B cell (primary cell): ENCODE data around the gene USP2. TPM values are rescaled to one million over a fixed set of nuclear protein-coding genes. Genes with fewer than 3 reads are reported as not detected.
A peak's percentile ranks its signal among the peaks of the same experiment; 100 is the strongest.

Experiments
- ATAC-seq: fragments of 200-7000 bp; cut with Tn5 transposase; one replicate; pipeline ENCODE4 v1.10.0; 2021; ENCODE audit warnings: low read depth, mild to moderate bottlenecking, moderate number of reproducible peaks, moderate library complexity
- CTCF ChIA-PET: fragments of 350-600 bp; sonication (Branson Sonifier 250); formaldehyde crosslinking; loops from one replicate; lab custom pipeline; 2021; ENCODE audit warnings: antibody characterized with exemption, inconsistent platforms; lab: Charles Lee
- POLR2A ChIA-PET: fragments of 350-600 bp; sonication (Branson Sonifier 250); formaldehyde crosslinking; loops from one replicate; lab custom pipeline; 2021; ENCODE audit warnings: antibody characterized with exemption; lab: Charles Lee
- DNase-seq: peaks from one replicate; pipeline ENCODE4 v3.0.0; 2013
- H2AFZ ChIP-seq: 2 replicates; pipeline ENCODE4 v1.6.1; 2012; ENCODE audit warnings: mild to moderate bottlenecking, low read depth, low read length; ENCODE audit not compliant: insufficient read depth, poor library complexity, severe bottlenecking
- H3K27ac ChIP-seq, 2 donors: 1 replicate in 1 of 2; 2 replicates in 1 of 2; pipeline ENCODE4 v1.5.1; 2012 to 2013; ENCODE audit warnings: low read length in 2 of 2, mild to moderate bottlenecking in 2 of 2, moderate library complexity in 1 of 2
- H3K27me3 ChIP-seq, 4 experiments: fragments of 200-600 bp in 1 of 4; sonication (generic) in 1 of 4; replicated peaks in 1 of 4; 1 replicate in 2 of 4; 2 replicates in 2 of 4; pipeline versions ENCODE4 v1.6.1 to v1.7.0; 2013 to 2016; ENCODE audit warnings: low read length in 3 of 4, mild to moderate bottlenecking in 2 of 4, mixed read lengths in 1 of 4, moderate library complexity in 1 of 4; ENCODE audit not compliant: insufficient read depth in 4 of 4, control insufficient read depth in 3 of 4; ENCODE audit errors: control extremely low read depth in 1 of 4
- H3K36me3 ChIP-seq, 2 experiments: replicated peaks in 1 of 2; 1 replicate in 1 of 2; 2 replicates in 1 of 2; pipeline versions ENCODE4 v1.6.1 to v1.7.1; 2013; ENCODE audit warnings: low read length in 1 of 2; ENCODE audit not compliant: insufficient read depth in 2 of 2, control insufficient read depth in 1 of 2; ENCODE audit errors: control extremely low read depth in 1 of 2, extremely low read depth in 1 of 2
- H3K4me1 ChIP-seq, 2 donors: fragments of 200-600 bp in 1 of 2; sonication (generic) in 1 of 2; 1 replicate in 1 of 2; 2 replicates in 1 of 2; pipeline versions ENCODE4 v1.5.1 to v1.6.1; 2013 to 2017; ENCODE audit warnings: low read length in 2 of 2; ENCODE audit not compliant: control insufficient read depth in 2 of 2, insufficient read depth in 2 of 2
- H3K4me2 ChIP-seq: replicated peaks from 2 replicates; pipeline ENCODE3; 2012; ENCODE audit warnings: mild to moderate bottlenecking, low read depth, low read length; ENCODE audit not compliant: poor library complexity, severe bottlenecking
- H3K4me3 ChIP-seq, 5 experiments: fragments of 200-600 bp in 1 of 5; sonication (generic) in 1 of 5; 1 replicate in 3 of 5; 2 replicates in 2 of 5; pipeline versions ENCODE4 v1.5.1 to v1.7.0; 2011 to 2016; ENCODE audit warnings: low read length in 4 of 5, mild to moderate bottlenecking in 4 of 5, low read depth in 2 of 5, control low read depth in 1 of 5, moderate library complexity in 1 of 5; ENCODE audit not compliant: insufficient read depth in 1 of 5; ENCODE audit errors: control extremely low read depth in 1 of 5, extremely low read depth in 1 of 5
- H3K79me2 ChIP-seq: fragments of 200-600 bp; sonication (generic); one replicate; pipeline ENCODE4 v1.6.0; 2016; ENCODE audit warnings: low read length; ENCODE audit not compliant: control insufficient read depth, insufficient read depth
- H3K9ac ChIP-seq: fragments of 200-600 bp; sonication (generic); 2 replicates; pipeline ENCODE4 v1.6.1; 2017; ENCODE audit warnings: mild to moderate bottlenecking, low read length, moderate library complexity
- H3K9me3 ChIP-seq, 3 donors: one replicate each; pipeline versions ENCODE4 v1.6.1 to v1.7.1; 2013; ENCODE audit warnings: low read length in 2 of 3; ENCODE audit not compliant: control insufficient read depth in 2 of 3, insufficient read depth in 1 of 3; ENCODE audit errors: control extremely low read depth in 1 of 3
- H4K20me1 ChIP-seq: 2 replicates; pipeline ENCODE4 v1.6.0; 2012; ENCODE audit warnings: mild to moderate bottlenecking, low read length; ENCODE audit not compliant: insufficient read depth, control insufficient read depth, poor library complexity, severe bottlenecking
- H3K27ac Mint-ChIP-seq: one replicate; pipeline ENCODE4 v1.8.0; 2021; ENCODE audit warnings: mixed read lengths
- H3K27me3 Mint-ChIP-seq: one replicate; pipeline ENCODE4 v1.8.0; 2021; ENCODE audit warnings: mixed read lengths
- H3K4me1 Mint-ChIP-seq: one replicate; pipeline ENCODE4 v1.8.0; 2021; ENCODE audit warnings: mixed read lengths
- H3K4me3 Mint-ChIP-seq: one replicate; pipeline ENCODE4 v1.8.0; 2021; ENCODE audit warnings: mixed read lengths
- H3K9me3 Mint-ChIP-seq: one replicate; pipeline ENCODE4 v1.8.0; 2022; ENCODE audit warnings: mixed read lengths; ENCODE audit not compliant: insufficient read depth
- EZH2 ChIP-seq: IDR thresholded peaks from 2 replicates; pipeline ENCODE4 v1.6.1; 2012; ENCODE audit warnings: borderline replicate concordance, low read depth, mild to moderate bottlenecking, moderate library complexity, low read length; ENCODE audit not compliant: insufficient read depth, poor library complexity, severe bottlenecking
- WGBS: methylation state at CpG from one replicate; pipeline ENCODE4 v1.1.5; 2013; ENCODE audit warnings: missing lambda C conversion rate; ENCODE audit not compliant: insufficient coverage; 5-methylcytosine and 5-hydroxymethylcytosine counted together
- intact Hi-C: fragments of 100-400 bp; cut with micrococcal nuclease; formaldehyde crosslinking; loops from one replicate; pipeline ENCODE4 v1.10.0; 2022
- polyA plus RNA-seq: library from polyadenylated mRNA; depleted of rRNA; stranded (reverse); fragments of >200 nt; gene quantifications from 2 replicates; pipeline ENCODE4 v1.2.3, GENCODE V29; 2012
- total RNA-seq, 2 donors: library from RNA; stranded (reverse); fragments of 120-200 nt in 1 of 2; gene quantifications; 1 replicate in 1 of 2; 2 replicates in 1 of 2; pipeline versions ENCODE4 v1.2.3 to v1.2.4, GENCODE V29; 2013 to 2022
- TF ChIP-seq, protein P1 (sequence below): fragments of 200-600 bp; IDR thresholded peaks from one replicate; pipeline ENCODE4 v1.8.0; 2022; ENCODE audit warnings: antibody characterized with exemption, mild to moderate bottlenecking

The USP2 gene
- total and polyA plus RNA-seq, 2 donors (not counting 1 experiment from before 2014, with no cell fraction given) = 0.09 TPM; not detected in 1

DNA sequence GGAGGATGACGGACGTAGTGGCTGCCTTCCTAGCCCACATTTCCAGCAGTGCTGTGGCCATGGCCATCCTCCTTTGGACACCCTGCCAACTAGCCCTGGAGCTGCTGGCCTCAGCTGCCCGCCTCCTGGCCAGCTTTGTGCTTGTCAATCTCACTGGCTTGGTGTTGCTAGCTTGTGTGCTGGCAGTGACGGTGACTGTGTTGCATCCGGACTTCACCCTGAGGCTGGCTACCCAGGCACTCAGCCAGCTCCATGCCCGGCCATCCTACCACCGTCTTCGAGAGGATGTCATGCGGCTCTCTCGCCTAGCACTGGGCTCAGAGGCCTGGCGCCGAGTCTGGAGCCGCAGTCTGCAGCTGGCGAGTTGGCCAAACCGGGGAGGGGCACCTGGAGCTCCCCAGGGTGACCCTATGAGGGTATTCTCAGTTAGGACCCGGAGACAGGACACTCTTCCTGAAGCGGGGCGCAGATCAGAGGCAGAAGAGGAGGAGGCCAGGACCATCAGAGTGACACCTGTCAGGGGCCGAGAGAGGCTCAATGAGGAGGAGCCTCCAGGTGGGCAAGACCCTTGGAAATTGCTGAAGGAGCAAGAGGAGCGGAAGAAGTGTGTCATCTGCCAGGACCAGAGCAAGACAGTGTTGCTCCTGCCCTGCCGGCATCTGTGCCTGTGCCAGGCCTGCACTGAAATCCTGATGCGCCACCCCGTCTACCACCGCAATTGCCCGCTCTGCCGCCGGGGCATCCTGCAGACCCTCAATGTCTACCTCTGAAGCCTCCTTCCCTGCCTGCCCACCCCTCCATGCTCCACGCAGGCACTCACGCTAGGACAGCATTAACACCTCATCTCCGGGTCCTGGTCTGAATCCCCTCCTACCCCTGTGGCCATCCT, 45.6 kb downstream of the USP2 start:
- Histone ChIP-seq H3K79me2 (peaks cover 14% of the 10 kb centered on the region), H4K20me1 (peaks cover 7% of the 10 kb centered on the region), H2AFZ (no peak overlapping the region), H3K4me2 (peak overlapping the region; percentile 87), H3K4me1 (peaks cover 26 to 33% of the 10 kb centered on the region in 2 donors), H3K9ac (no peak overlapping the region), H3K4me3 (no peak overlapping the region), H3K27ac (no peak overlapping the region), H3K36me3 (peaks cover 0 to 2% of the 10 kb centered on the region in 2 experiments), H3K27me3 (peaks cover 0 to 26% (median 18%) of the 10 kb centered on the region in 4 experiments), H3K9me3 (peaks cover 0 to 3% (median 0%) of the 10 kb centered on the region in 3 donors)
- CTCF ChIA-PET = interaction anchor here (1.3 to 2.3 kb wide), 3 partner anchors 12 to 45 kb away, joined by 5 to 12 read pairs (median 6); partner anchors contain the start of gene USP2
- no peak for DNase-seq
- intact Hi-C loops = loop anchor here (2.0 kb wide), 1 partner anchor 21 kb away; no protein-coding TSS in a partner anchor
- H3K4me1 Mint-ChIP-seq = peaks cover 30% of the 10 kb centered on the region
- WGBS = 94% methylated on average over 29 of the region's 30 CpGs
- POLR2A ChIA-PET = interaction anchor here (1.0 kb wide), 1 partner anchor 14 kb away, joined by 3 read pairs; no protein-coding TSS in a partner anchor
- peaks cover 13% of the 10 kb centered on the region for H3K27me3 Mint-ChIP-seq
- no peak for ATAC-seq
- no peaks in the 10 kb centered on the region for H3K9me3 Mint-ChIP-seq
- TF ChIP-seq, protein P1, sequence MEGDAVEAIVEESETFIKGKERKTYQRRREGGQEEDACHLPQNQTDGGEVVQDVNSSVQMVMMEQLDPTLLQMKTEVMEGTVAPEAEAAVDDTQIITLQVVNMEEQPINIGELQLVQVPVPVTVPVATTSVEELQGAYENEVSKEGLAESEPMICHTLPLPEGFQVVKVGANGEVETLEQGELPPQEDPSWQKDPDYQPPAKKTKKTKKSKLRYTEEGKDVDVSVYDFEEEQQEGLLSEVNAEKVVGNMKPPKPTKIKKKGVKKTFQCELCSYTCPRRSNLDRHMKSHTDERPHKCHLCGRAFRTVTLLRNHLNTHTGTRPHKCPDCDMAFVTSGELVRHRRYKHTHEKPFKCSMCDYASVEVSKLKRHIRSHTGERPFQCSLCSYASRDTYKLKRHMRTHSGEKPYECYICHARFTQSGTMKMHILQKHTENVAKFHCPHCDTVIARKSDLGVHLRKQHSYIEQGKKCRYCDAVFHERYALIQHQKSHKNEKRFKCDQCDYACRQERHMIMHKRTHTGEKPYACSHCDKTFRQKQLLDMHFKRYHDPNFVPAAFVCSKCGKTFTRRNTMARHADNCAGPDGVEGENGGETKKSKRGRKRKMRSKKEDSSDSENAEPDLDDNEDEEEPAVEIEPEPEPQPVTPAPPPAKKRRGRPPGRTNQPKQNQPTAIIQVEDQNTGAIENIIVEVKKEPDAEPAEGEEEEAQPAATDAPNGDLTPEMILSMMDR = no peak
- TF ChIP-seq EZH2 = no peak
- peak overlapping the region; percentile 99 for H3K4me3 Mint-ChIP-seq
- peak overlapping the region; percentile 66 for H3K27ac Mint-ChIP-seq
